ENCODE results near the gene WNT9A.

- TF ChIP-seq, protein P1, sequence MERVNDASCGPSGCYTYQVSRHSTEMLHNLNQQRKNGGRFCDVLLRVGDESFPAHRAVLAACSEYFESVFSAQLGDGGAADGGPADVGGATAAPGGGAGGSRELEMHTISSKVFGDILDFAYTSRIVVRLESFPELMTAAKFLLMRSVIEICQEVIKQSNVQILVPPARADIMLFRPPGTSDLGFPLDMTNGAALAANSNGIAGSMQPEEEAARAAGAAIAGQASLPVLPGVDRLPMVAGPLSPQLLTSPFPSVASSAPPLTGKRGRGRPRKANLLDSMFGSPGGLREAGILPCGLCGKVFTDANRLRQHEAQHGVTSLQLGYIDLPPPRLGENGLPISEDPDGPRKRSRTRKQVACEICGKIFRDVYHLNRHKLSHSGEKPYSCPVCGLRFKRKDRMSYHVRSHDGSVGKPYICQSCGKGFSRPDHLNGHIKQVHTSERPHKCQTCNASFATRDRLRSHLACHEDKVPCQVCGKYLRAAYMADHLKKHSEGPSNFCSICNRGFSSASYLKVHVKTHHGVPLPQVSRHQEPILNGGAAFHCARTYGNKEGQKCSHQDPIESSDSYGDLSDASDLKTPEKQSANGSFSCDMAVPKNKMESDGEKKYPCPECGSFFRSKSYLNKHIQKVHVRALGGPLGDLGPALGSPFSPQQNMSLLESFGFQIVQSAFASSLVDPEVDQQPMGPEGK (CRISPR knock-in tag; IDR thresholded peaks at IDR 0.05; ENCODE audit: borderline replicate concordance) = no peak
- TF ChIP-seq, protein P2, sequence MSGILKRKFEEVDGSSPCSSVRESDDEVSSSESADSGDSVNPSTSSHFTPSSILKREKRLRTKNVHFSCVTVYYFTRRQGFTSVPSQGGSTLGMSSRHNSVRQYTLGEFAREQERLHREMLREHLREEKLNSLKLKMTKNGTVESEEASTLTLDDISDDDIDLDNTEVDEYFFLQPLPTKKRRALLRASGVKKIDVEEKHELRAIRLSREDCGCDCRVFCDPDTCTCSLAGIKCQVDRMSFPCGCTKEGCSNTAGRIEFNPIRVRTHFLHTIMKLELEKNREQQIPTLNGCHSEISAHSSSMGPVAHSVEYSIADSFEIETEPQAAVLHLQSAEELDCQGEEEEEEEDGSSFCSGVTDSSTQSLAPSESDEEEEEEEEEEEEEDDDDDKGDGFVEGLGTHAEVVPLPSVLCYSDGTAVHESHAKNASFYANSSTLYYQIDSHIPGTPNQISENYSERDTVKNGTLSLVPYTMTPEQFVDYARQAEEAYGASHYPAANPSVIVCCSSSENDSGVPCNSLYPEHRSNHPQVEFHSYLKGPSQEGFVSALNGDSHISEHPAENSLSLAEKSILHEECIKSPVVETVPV (CRISPR knock-in tag; IDR thresholded peaks at IDR 0.05) = no peak
- TF ChIP-seq RARB (CRISPR knock-in tag; IDR thresholded peaks at IDR 0.05) = no peak
These were observed 4.8 kb upstream of the WNT9A start for GRCh38 chr1:227952374-227953021.
